GM12878 (cell line): ENCODE data around the gene UMAD1. TPM values are rescaled to one million over a fixed set of nuclear protein-coding genes. Genes with fewer than 3 reads are reported as not detected.

Experiments used
- ATAC-seq: fragments of 200-7000 bp; cut with Tn5 transposase; 3 replicates; pipeline ENCODE4 v1.9.1; 2020; ENCODE audit warnings: mild to moderate bottlenecking, moderate library complexity
- BruUV-seq: library from RNA; stranded (reverse); fragments of 400-500 nt; replicated peaks from 2 replicates; lab custom pipeline; 2021; lab: Mats Ljungman, UMichigan
- CTCF ChIA-PET: fragments of 300-600 bp; sonication (Branson Sonifier 250); formaldehyde crosslinking; extraction: SDS; loops from one replicate; lab custom pipeline; 2021; ENCODE audit warnings: inconsistent platforms; lab: Yijun Ruan, JAX
- POLR2A ChIA-PET: fragments of 350-600 bp; formaldehyde crosslinking; extraction: SDS; loops from one replicate; lab custom pipeline; 2021; ENCODE audit warnings: inconsistent platforms; lab: Charles Lee
- RAD21 ChIA-PET: fragments of 300-600 bp; sonication (Branson Sonifier 250); formaldehyde crosslinking; loops from one replicate; lab custom pipeline; 2023; ENCODE audit warnings: antibody characterized with exemption; ENCODE audit not compliant: unreplicated experiment; lab: Charles Lee
- SMC1A ChIA-PET: fragments of 300-600 bp; sonication (Branson Sonifier 250); formaldehyde crosslinking; loops from one replicate; lab custom pipeline; 2023; ENCODE audit not compliant: unreplicated experiment, uncharacterized antibody; lab: Charles Lee
- DNase-seq: peaks from one replicate; pipeline ENCODE4 v3.0.0-alpha.2; 2011; ENCODE audit warnings: low read depth, low spot score
- FAIRE-seq: peaks from 3 replicates; lab custom pipeline; 2011; peaks lifted over from hg19 to GRCh38; lab: Jason Lieb, UNC
- H2AFZ ChIP-seq: 2 replicates; pipeline ENCODE4 v1.6.0; 2011; ENCODE audit warnings: low read depth, low read length, control low read depth; ENCODE audit not compliant: control insufficient read depth
- H3K27ac ChIP-seq: 2 replicates; pipeline ENCODE4 v1.5.1; 2011; ENCODE audit warnings: control low read depth; ENCODE audit not compliant: control insufficient read depth, insufficient read depth
- H3K27me3 ChIP-seq, 2 experiments: replicated peaks in 1 of 2; 2 replicates each; pipeline versions ENCODE4 v1.6.0 to v1.6.1; 2011; ENCODE audit warnings: low read length in 1 of 2; ENCODE audit not compliant: control insufficient read depth in 2 of 2, insufficient read depth in 2 of 2
- H3K36me3 ChIP-seq, 2 experiments: 2 replicates each; pipeline ENCODE4 v1.5.1; 2011; ENCODE audit warnings: low read length in 1 of 2; ENCODE audit not compliant: control insufficient read depth in 2 of 2, insufficient read depth in 2 of 2
- H3K4me1 ChIP-seq: 2 replicates; pipeline ENCODE4 v1.6.1; 2011; ENCODE audit warnings: mild to moderate bottlenecking, low read length, moderate library complexity, mixed read lengths; ENCODE audit not compliant: control insufficient read depth, insufficient read depth
- H3K4me2 ChIP-seq: 2 replicates; pipeline ENCODE4 v1.6.0; 2011; ENCODE audit warnings: control low read depth; ENCODE audit not compliant: control insufficient read depth, insufficient read depth
- H3K4me3 ChIP-seq: fragments of 200-600 bp; sonication (generic); 2 replicates; pipeline ENCODE4 v1.5.1; 2016
- H3K79me2 ChIP-seq: 2 replicates; pipeline ENCODE4 v1.6.0; 2011; ENCODE audit warnings: low read length; ENCODE audit not compliant: control insufficient read depth, insufficient read depth
- H3K9ac ChIP-seq: 2 replicates; pipeline ENCODE4 v1.8.0; 2011; ENCODE audit warnings: low read length, control low read depth, mixed read lengths; ENCODE audit not compliant: control insufficient read depth, insufficient read depth
- H3K9me3 ChIP-seq: replicated peaks from 3 replicates; pipeline ENCODE4 v1.5.1; 2011; ENCODE audit warnings: mild to moderate bottlenecking, low read length; ENCODE audit not compliant: control insufficient read depth, insufficient read depth
- H4K20me1 ChIP-seq: 2 replicates; pipeline ENCODE4 v1.6.0; 2011; ENCODE audit not compliant: control insufficient read depth, insufficient read depth
- CEBPZ ChIP-seq: fragments of 150-350 bp; IDR thresholded peaks from 2 replicates; pipeline ENCODE4 v1.6.1; 2016; ENCODE audit warnings: low read depth, low read length
- CHD2 ChIP-seq: IDR thresholded peaks from 2 replicates; pipeline ENCODE4 v1.6.1; 2011; ENCODE audit warnings: low read depth, low read length, improper control_type of control experiment, borderline replicate concordance
- ETV6 ChIP-seq, 2 experiments: fragments of 450-650 bp in 1 of 2; IDR thresholded peaks in 1 of 2; conservative IDR thresholded peaks in 1 of 2; 2 replicates each; pipeline ENCODE4 v1.6.1; 2014; ENCODE audit warnings: antibody characterized with exemption in 1 of 2, borderline replicate concordance in 1 of 2, low read depth in 1 of 2, mild to moderate bottlenecking in 1 of 2, moderate library complexity in 1 of 2
- NBN ChIP-seq: fragments of 450-650 bp; IDR thresholded peaks from 2 replicates; pipeline ENCODE4 v1.6.1; 2016
- NR2C2 ChIP-seq: IDR thresholded peaks from 2 replicates; pipeline ENCODE4 v1.6.1; 2011; ENCODE audit warnings: borderline replicate concordance, low read depth; ENCODE audit not compliant: control insufficient read depth, insufficient read length
- POLR2AphosphoS5 ChIP-seq: IDR thresholded peaks from 2 replicates; pipeline ENCODE4 v1.6.1; 2011; ENCODE audit warnings: mild to moderate bottlenecking, low read length, inconsistent platforms
- REST ChIP-seq: IDR thresholded peaks from 2 replicates; pipeline ENCODE4 v1.6.1; 2012; ENCODE audit warnings: mild to moderate bottlenecking, low read depth, low read length
- YBX1 ChIP-seq: fragments of 450-650 bp; IDR thresholded peaks from 2 replicates; pipeline ENCODE4 v1.6.1; 2016; ENCODE audit warnings: antibody characterized with exemption
- WGBS: methylation state at CpG from one replicate; pipeline ENCODE4 v1.1.6; 2016; ENCODE audit warnings: low lambda C conversion rate; ENCODE audit not compliant: insufficient replicate concordance, insufficient coverage; ENCODE audit errors: missing lambda C conversion rate; 5-methylcytosine and 5-hydroxymethylcytosine counted together
- in situ Hi-C: fragments of 300-500 bp; cut with MboI; formaldehyde crosslinking; loops from 9 replicates; pipeline ENCODE4 v1.14.3; 2018; ENCODE audit warnings: mixed read lengths
- intact Hi-C: fragments of 100-400 bp; cut with micrococcal nuclease; formaldehyde crosslinking; loops from one replicate; pipeline ENCODE4 v1.14.2; 2022; ENCODE audit not compliant: unreplicated experiment
- polyA plus RNA-seq, 11 experiments: library from polyadenylated mRNA; depleted of rRNA in 4 of 11; unstranded in 6 of 11; stranded (reverse) in 5 of 11; fragments of >200 nt; fragmentation: Nextera tagmentation in 4 of 11; fragmentation: Illumina TruSeq in 1 of 11; extraction: Ambion mirVana in 4 of 11; extraction: Trizol in 1 of 11; gene quantifications; 1 replicate in 1 of 11; 2 replicates in 10 of 11; pipeline versions ENCODE4 v1.2.1 to v1.2.3, GENCODE V29; 2011 to 2016; ENCODE audit warnings: inconsistent platforms in 2 of 11, missing spikeins in 2 of 11, low read depth in 1 of 11
- total RNA-seq, 4 experiments: library from RNA; depleted of rRNA in 3 of 4; stranded (reverse); fragments of >200 nt in 3 of 4; fragmentation: Illumina TruSeq in 1 of 4; extraction: Trizol in 1 of 4; gene quantifications; 2 replicates each; pipeline versions ENCODE4 v1.2.1 to v1.2.3, GENCODE V29; 2013 to 2021

UMAD1 gene
- total and polyA plus RNA-seq, 10 of the 15 experiments (the other 5 are each of a cell fraction or from before 2014, with no cell fraction given), result 6.0 to 28.6 (median 9.3) TPM

- no peak for TF ChIP-seq POLR2AphosphoS5
- no peak for TF ChIP-seq CEBPZ
- TF ChIP-seq NBN, result no peak
- TF ChIP-seq REST, result no peak
These were observed 105.4 kb downstream of the UMAD1 start (continued) for GRCh38 chr7:7745966-7746365.

GRCh38 chr7:7746458-7746857 lies 105.9 kb downstream of the UMAD1 start:
- SMC1A ChIA-PET, result interaction anchor here (0.6 to 2.2 kb wide), 5 partner anchors 12 to 444 kb away, joined by 3 to 16 read pairs (median 3); no protein-coding TSS in a partner anchor
- Histone ChIP-seq H2AFZ (no peak overlapping the region), H3K79me2 (no peaks in the 10 kb centered on the region), H3K4me1 (no peaks in the 10 kb centered on the region), H3K4me3 (no peak overlapping the region), H4K20me1 (no peaks in the 10 kb centered on the region), H3K36me3 (no peaks in the 10 kb centered on the region), H3K27ac (no peak overlapping the region), H3K9ac (no peak overlapping the region), H3K4me2 (no peak overlapping the region), H3K9me3 (no peaks in the 10 kb centered on the region), H3K27me3 (no peaks in the 10 kb centered on the region)
- DNase-seq (no peak), ATAC-seq (no peak), FAIRE-seq (no peak)
- WGBS, result 94% methylated on average over 4 of the region's 4 CpGs
- CTCF ChIA-PET, result interaction anchor here (1.7 kb wide), 1 partner anchor 65 kb away, joined by 7 read pairs; no protein-coding TSS in a partner anchor
- no TSS peak for BruUV-seq
- no peak for TF ChIP-seq YBX1
- no peak for TF ChIP-seq NR2C2
- no peak for TF ChIP-seq ETV6 (conservative IDR thresholded peaks at IDR 0.05 in 1 of 2, IDR thresholded peaks at IDR 0.05 in 1 of 2; ENCODE audit: borderline replicate concordance in 1 of 2, low read depth in 1 of 2)
- no peak for TF ChIP-seq REST
- TF ChIP-seq CHD2, result no peak
- intact Hi-C loops (no loop called here), in situ Hi-C loops (no loop called here)
- RAD21 ChIA-PET, result interaction anchor here (1.5 kb wide), 1 partner anchor 14 kb away, joined by 3 read pairs; no protein-coding TSS in a partner anchor
- POLR2A ChIA-PET, result interaction anchor here (0.9 kb wide), 1 partner anchor 44 kb away, joined by 3 read pairs; no protein-coding TSS in a partner anchor
